Hepatocyte (in vitro differentiated cells): ENCODE data around the gene CRB3.

Experiments
- EZH2 ChIP-seq: fragments of 200-600 bp; sonication (generic); IDR thresholded peaks from 2 replicates; pipeline ENCODE4 v1.6.1; 2016; ENCODE audit warnings: antibody characterized with exemption, mild to moderate bottlenecking, borderline replicate concordance
- EZH2phosphoT487 ChIP-seq: fragments of 200-600 bp; sonication (generic); IDR thresholded peaks from one replicate; pipeline ENCODE4 v1.6.1; 2018; ENCODE audit warnings: antibody characterized with exemption, mild to moderate bottlenecking, low read depth, moderate library complexity; ENCODE audit not compliant: unreplicated experiment, severe bottlenecking
- TF ChIP-seq, protein P1 (sequence below): fragments of 200-600 bp; sonication (generic); IDR thresholded peaks from 2 replicates; pipeline ENCODE4 v1.5.1; 2016; ENCODE audit warnings: antibody characterized with exemption, mild to moderate bottlenecking; ENCODE audit not compliant: poor library complexity

GRCh38 chr19:6464070-6464873, at the start of gene CRB3:
- TF ChIP-seq, protein P1, sequence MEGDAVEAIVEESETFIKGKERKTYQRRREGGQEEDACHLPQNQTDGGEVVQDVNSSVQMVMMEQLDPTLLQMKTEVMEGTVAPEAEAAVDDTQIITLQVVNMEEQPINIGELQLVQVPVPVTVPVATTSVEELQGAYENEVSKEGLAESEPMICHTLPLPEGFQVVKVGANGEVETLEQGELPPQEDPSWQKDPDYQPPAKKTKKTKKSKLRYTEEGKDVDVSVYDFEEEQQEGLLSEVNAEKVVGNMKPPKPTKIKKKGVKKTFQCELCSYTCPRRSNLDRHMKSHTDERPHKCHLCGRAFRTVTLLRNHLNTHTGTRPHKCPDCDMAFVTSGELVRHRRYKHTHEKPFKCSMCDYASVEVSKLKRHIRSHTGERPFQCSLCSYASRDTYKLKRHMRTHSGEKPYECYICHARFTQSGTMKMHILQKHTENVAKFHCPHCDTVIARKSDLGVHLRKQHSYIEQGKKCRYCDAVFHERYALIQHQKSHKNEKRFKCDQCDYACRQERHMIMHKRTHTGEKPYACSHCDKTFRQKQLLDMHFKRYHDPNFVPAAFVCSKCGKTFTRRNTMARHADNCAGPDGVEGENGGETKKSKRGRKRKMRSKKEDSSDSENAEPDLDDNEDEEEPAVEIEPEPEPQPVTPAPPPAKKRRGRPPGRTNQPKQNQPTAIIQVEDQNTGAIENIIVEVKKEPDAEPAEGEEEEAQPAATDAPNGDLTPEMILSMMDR, result no peak
- TF ChIP-seq EZH2, result no peak
- TF ChIP-seq EZH2phosphoT487, result no peak
